HG03520 (cell line): Measurements from ENCODE around the gene RC3H1.
"Not testable (repeated sequence)": the region's sequence is repeated elsewhere in the genome, so short reads cannot be mapped to it uniquely, and the experiment has no call there.

Experiments used
- ATAC-seq: cut with Tn5 transposase; IDR thresholded peaks from one replicate; pipeline ENCODE4 v1.9.1; 2021; ENCODE audit warnings: mild to moderate bottlenecking, moderate library complexity; ENCODE audit not compliant: unreplicated experiment

Gene RC3H1

GRCh38 chr1:174031099-174031498 lies 8.9 kb upstream of the RC3H1 start:
- ATAC-seq = no peak

DNA sequence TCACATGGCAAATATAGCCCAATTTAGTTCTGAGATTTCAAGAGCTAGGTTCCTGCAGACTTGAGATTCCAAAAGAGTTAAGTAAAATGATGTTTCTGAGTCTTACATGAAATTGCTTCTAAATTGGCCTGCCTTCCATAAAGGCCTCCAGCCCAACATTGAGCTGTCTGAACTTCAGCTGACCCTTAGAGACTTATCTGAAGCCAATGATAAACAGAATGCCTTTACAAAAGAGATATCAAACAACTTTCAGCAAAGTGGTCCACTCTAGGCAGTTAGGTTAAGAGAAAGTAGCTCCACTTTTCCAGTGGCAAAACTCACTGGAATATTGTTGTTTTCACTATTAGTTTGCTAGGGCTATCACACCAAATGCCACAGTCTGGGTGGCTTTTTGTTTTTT lies 6.3 kb upstream of the RC3H1 start:
- no peak for ATAC-seq

DNA sequence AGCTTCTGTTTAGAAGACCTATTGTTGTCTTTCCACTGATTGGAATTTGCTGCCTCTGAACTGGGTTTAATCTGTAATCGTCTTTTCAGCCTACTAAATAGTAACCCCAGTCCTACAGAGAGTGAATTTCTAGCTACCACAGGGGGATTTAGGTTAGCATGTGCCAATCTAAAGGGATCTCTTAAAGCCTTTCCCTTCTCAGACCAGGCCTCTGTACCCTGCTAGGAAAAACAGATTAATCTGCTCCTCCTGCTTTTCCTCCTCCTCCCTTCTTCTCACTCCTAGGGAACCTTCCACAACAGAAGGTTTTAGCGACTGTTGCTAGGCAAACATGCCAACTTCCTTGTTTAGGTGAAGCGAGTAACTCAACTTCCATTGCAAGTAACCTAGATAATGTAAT lies 1.3 kb upstream of the RC3H1 start:
- ATAC-seq = no peak

DNA sequence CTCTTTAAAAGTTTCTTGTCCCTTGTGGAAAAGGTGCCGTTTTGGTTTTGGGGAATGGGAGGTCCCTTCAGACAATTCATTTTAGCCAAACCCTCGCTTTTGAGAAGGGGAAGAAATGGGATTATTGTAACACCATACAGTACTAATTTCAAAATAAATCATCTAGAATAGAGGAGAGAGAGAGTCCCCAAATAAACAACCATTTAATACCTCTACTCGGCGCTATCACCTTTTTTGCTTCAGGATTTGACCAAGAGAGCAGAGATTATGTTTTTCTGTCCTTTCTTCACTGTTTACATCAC lies 770 bp upstream of the RC3H1 start:
- no peak for ATAC-seq

GRCh38 chr1:174021591-174022079 lies 522 bp downstream of the RC3H1 start:
- ATAC-seq = peak; percentile 30

DNA sequence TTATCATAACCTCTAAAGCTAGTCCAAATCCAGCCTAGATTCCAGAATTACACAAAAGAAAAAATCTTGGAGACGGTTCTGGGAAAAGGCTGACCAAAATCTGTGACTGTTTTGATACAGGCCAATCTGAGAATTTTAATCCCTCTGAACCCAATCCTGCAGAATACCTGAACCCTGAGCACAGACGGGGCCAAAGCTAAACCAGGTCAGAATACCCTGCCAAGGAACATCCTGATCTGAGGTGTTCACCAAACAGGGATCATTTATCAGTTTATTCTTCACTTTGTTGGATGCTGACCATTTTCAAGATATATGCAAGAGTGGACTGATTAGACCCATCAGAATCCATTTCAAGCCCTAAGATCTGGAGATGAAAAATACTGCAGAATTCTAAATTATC lies 3.6 kb downstream of the RC3H1 start:
- no peak for ATAC-seq

GRCh38 chr1:174017231-174017970 lies 4.8 kb downstream of the RC3H1 start:
- no peak for ATAC-seq

GRCh38 chr1:174013864-174014418 lies 8.2 kb downstream of the RC3H1 start:
- no peak for ATAC-seq

DNA sequence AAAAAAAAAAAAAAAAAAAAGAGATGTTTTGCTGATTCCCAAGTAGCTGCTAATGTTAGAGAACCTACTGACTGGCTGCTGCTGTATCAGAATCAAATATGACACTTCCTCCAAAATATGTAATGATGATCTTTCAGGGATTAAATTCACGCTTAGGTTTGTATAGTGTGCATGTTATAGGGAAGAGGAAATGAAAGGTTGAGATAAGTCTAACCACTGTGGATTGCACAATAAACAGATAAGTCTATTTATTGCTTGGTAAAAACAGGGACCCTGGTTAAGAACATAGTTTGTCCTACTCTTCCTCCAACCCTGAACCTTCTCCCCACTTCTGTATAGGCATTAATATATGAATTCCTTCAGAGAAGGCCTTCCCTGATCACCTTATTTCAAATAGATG lies 13.2 kb downstream of the RC3H1 start:
- no peak for ATAC-seq

DNA sequence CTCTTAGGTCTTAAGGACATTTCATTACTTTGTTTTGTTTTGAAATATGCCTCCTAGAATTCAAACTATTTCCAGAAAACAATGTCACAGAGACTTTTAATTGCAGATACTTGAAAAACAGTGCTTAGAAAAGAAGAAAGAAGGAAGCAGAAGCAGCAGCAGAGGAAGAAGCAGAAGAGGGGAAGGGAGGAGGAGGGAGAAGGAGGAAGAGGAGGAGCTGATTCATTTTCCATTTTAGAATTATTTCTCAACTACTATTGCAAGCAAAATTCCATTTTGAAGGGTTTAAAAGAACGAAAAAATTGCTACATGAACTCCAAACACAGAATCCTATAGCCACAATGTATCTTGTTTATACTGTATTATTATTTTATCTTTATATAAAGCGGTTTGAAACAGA lies 13.9 kb downstream of the RC3H1 start:
- ATAC-seq = no peak

DNA sequence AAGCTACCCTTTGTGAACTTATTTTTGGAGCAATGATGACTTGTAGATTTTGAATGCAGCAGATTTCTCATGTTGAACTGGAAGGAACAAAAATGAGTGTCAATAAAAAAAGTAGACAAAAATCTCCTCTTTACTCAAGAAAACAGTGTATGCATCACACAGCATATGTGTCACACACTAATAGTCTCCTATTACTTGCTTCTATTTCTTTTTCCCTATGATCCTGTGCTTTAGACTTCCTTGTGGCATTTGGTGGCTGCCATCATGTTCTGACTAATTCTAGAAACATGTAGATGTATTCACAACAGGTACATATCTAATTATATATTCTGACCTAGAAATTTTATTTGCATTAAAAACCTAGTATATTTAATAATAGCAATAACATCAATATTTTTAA lies 14.3 kb downstream of the RC3H1 start:
- no peak for ATAC-seq

GRCh38 chr1:174005032-174005431 lies 17.1 kb downstream of the RC3H1 start:
- ATAC-seq = peak; percentile 90

DNA sequence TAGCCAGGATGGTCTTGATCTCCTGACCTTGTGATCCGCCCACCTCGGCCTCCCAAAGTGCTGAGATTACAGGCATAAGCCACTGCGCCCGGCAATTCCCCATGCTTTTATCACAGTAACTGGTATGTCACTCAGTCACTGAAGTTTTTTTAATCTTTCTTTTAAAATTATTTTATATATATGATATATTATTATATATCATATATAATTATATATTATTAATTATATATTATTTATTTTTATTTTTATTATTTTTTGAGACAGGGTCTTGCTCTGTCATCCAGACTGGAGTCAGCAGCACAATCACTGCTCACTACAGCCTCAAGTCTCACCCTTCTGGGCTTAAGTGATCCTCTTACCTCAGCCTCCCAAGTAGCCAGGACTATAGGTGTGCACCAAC lies 18.3 kb downstream of the RC3H1 start:
- ATAC-seq = no peak

GRCh38 chr1:174001573-174001972 lies 20.6 kb downstream of the RC3H1 start:
- ATAC-seq = no peak

DNA sequence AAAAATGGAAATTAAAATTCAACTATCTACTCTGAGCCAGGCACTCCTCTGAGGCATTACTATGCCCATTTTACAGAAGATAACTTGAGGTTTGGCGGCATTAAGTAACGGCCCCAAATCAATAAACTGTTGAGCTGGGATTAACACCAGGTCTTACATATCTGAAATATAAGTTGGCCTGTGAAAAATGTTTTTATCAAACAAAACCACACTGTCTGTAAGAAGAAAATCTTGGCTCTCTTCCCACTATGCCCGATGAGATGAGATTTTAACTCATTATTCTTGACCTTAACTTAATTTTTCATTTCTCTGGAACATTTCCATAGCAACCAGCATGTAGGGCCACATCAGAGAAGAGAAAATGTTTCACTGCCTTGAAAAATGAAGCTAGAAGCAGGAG lies 21.8 kb downstream of the RC3H1 start:
- no peak for ATAC-seq

- no peak for ATAC-seq
These were observed 24.4 kb downstream of the RC3H1 start for GRCh38 chr1:173997791-173998190.

GRCh38 chr1:173996995-173997394 lies 25.2 kb downstream of the RC3H1 start:
- ATAC-seq = no peak

GRCh38 chr1:173995475-173995874 lies 26.7 kb downstream of the RC3H1 start:
- no peak for ATAC-seq

DNA sequence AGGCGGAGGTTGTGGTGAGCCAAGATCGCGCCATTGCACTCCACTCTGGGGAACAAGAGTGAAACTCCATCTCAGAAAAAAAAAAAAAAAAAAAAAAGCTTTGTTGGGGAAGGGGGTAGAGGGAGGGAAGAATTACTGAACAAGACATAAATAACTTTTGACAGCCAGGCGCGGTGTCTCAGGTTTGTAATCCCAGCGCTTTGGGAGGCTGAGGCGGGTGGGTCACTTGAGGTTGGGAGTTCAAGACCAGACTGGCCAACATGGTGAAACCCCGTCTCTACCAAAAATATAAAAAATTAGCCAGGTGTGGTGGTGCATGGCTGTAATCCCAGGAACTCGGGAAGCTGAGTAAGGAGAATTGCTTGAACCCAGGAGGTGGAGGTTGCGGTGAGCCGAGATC lies 28.2 kb downstream of the RC3H1 start:
- ATAC-seq = not testable (repeated sequence)

GRCh38 chr1:173988068-173988467 lies 34.1 kb downstream of the RC3H1 start:
- ATAC-seq = no peak

DNA sequence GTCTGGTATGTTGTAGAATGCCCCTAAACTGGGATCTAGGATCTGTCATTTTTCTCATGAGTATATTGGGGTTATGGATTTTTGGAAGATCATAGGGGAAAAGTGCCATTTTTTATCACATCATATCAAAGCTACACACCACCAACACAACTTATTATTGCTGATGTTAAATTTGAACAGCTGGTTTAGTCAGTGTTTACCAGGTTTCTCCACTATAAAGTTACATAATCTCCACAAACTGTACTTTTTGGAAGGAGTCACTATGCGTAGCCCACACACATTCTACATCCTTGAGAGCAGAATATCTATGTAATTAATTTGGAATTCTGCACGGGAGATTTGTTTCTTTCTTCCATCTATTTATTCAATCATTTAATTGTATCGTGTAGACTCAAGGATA lies 35.2 kb downstream of the RC3H1 start:
- no peak for ATAC-seq

DNA sequence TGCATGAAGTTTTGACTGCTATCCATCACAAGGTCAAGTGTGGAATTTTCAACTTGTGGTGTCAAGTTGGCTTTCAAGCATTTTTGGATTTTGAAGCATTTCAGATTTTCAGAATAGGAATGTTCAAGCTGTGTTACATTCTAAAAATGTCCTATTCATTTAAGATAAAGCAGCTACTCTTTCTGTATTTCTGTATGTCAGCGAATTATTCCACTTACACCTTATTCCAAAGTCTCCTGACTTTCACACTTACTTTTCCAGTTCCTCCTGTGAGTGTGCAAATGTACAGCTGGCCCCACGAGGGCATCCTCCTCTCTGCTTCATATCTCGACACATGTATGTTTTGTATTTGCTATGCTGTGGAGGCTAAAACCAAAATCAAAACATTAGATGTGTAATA lies 51.9 kb downstream of the RC3H1 start:
- ATAC-seq = no peak

GRCh38 chr1:173965896-173966295 lies 56.3 kb downstream of the RC3H1 start:
- ATAC-seq = not testable (repeated sequence)
